Lower leg skin (tissue), 4 donors: ENCODE measurements around the gene THSD7B. TPM values are rescaled to one million over a fixed set of nuclear protein-coding genes. Genes with fewer than 3 reads are reported as not detected.

Source experiments
- DNase-seq, 2 donors: peaks; one replicate each; pipeline ENCODE4 v3.0.0-alpha.2; 2019; ENCODE audit warnings: low spot score in 2 of 2
- H3K4me3 ChIP-seq: fragments of 200-600 bp; sonication (generic); 2 replicates; pipeline ENCODE4 v1.5.1; 2017; ENCODE audit warnings: mild to moderate bottlenecking, low read depth; ENCODE audit not compliant: poor library complexity, severe bottlenecking
- CTCF ChIP-seq, 3 donors: fragments of 450-650 bp; IDR thresholded peaks; one replicate each; pipeline ENCODE4 v1.5.1; 2016; ENCODE audit warnings: antibody characterized with exemption in 3 of 3, mild to moderate bottlenecking in 3 of 3, moderate library complexity in 2 of 3
- POLR2A ChIP-seq, 2 donors: fragments of 450-650 bp; IDR thresholded peaks; one replicate each; pipeline ENCODE4 v1.6.1; 2016 to 2017; ENCODE audit warnings: antibody characterized with exemption in 2 of 2, mild to moderate bottlenecking in 1 of 2, moderate library complexity in 1 of 2
- WGBS, 2 donors: methylation state at CpG; one replicate each; pipeline ENCODE4 v1.1.5; 2018; 5-methylcytosine and 5-hydroxymethylcytosine counted together
- intact Hi-C: fragments of 100-400 bp; cut with DNase I; formaldehyde crosslinking; loops from one replicate; pipeline ENCODE4 v1.15.0; 2023; ENCODE audit warnings: low total_unique reads
- total RNA-seq, 4 donors: library from RNA; depleted of rRNA; stranded (reverse); fragments of >200 nt; gene quantifications; one replicate each; pipeline ENCODE4 v1.1.0, GENCODE V29; 2016

The THSD7B gene
- total RNA-seq, 4 donors from 2014 or later = not detected

GRCh38 chr2:136818839-136819238 is 53.5 kb downstream of the THSD7B start:
- TF ChIP-seq POLR2A (IDR thresholded peaks at IDR 0.05) (no peak), CTCF (IDR thresholded peaks at IDR 0.05) (no peak)
- DNase-seq = no peak
- WGBS, 2 donors = 75 to 78% methylated on average over 4 of the region's 4 CpGs
- intact Hi-C loops = no loop called here
- H3K4me3 ChIP-seq = no peak overlapping the region

GRCh38 chr2:136823291-136823690 is 57.9 kb downstream of the THSD7B start:
- WGBS, 2 donors = 84 to 85% methylated on average over 7 of the region's 7 CpGs
- intact Hi-C loops = no loop called here
- TF ChIP-seq POLR2A (IDR thresholded peaks at IDR 0.05) (no peak), CTCF (IDR thresholded peaks at IDR 0.05) (no peak)
- no peak for DNase-seq
- H3K4me3 ChIP-seq = no peak overlapping the region

GRCh38 chr2:136828162-136828561 is 62.8 kb downstream of the THSD7B start:
- WGBS, 2 donors = 88 to 94% methylated on average over 1 of the region's 1 CpG
- H3K4me3 ChIP-seq = no peak overlapping the region
- intact Hi-C loops = no loop called here
- TF ChIP-seq CTCF (IDR thresholded peaks at IDR 0.05) = no peak
- no peak for TF ChIP-seq POLR2A (IDR thresholded peaks at IDR 0.05)
- DNase-seq = no peak

- intact Hi-C loops = no loop called here
- H3K4me3 ChIP-seq = no peak overlapping the region
- TF ChIP-seq CTCF (IDR thresholded peaks at IDR 0.05) (no peak), POLR2A (IDR thresholded peaks at IDR 0.05) (no peak)
- WGBS, 2 donors = 28 to 44% methylated on average over 1 of the region's 1 CpG
- no peak for DNase-seq
Observed at GRCh38 chr2:136828774-136829173, 63.4 kb downstream of the THSD7B start.

- intact Hi-C loops = no loop called here
- H3K4me3 ChIP-seq = no peak overlapping the region
- DNase-seq = no peak
- WGBS, 2 donors = 58 to 87% methylated on average over 1 of the region's 1 CpG
- TF ChIP-seq POLR2A (IDR thresholded peaks at IDR 0.05) (no peak), CTCF (IDR thresholded peaks at IDR 0.05) (no peak)
Observed at GRCh38 chr2:136844546-136844945, 79.2 kb downstream of the THSD7B start.

GRCh38 chr2:136858656-136859055 is 93.3 kb downstream of the THSD7B start:
- TF ChIP-seq POLR2A (IDR thresholded peaks at IDR 0.05) (no peak), CTCF (IDR thresholded peaks at IDR 0.05) (no peak)
- no peak for DNase-seq
- no peak overlapping the region for H3K4me3 ChIP-seq
- intact Hi-C loops = no loop called here
- 54 to 56% methylated on average over 7 of the region's 7 CpGs for WGBS, 2 donors
